ENCODE measurements around the gene TAF4B.
A peak's percentile ranks its signal among the peaks of the same experiment; 100 is the strongest.

TAF4B gene

GRCh38 chr18:26335571-26336487, 109.6 kb downstream of the TAF4B start:
- peak overlapping the region; percentile 41 for H3K27ac ChIP-seq (ENCODE audit: low read depth, low read length, severe bottlenecking)
- no peak overlapping the region for H3K4me3 ChIP-seq (ENCODE audit: extremely low read depth, insufficient read depth, low read length, poor library complexity, severe bottlenecking)
- H3K4me1 ChIP-seq (ENCODE audit: control insufficient read depth, insufficient read depth, low read length, poor library complexity, severe bottlenecking), result no peaks in the 10 kb centered on the region
- no peaks in the 10 kb centered on the region for H3K9me3 ChIP-seq (ENCODE audit: control insufficient read depth, low read length)
- WGBS, 2 experiments (ENCODE audit: insufficient coverage in 2 of 2), result 90 to 97% methylated on average over 3 of the region's 4 CpGs
- H3K36me3 ChIP-seq (ENCODE audit: control insufficient read depth, insufficient read depth, low read length), result no peaks in the 10 kb centered on the region

GRCh38 chr18:26336572-26336971, 110.3 kb downstream of the TAF4B start:
- WGBS, 2 experiments (ENCODE audit: insufficient coverage in 2 of 2), result 86% methylated on average over 1 of the region's 1 CpG; no CpG with 5 or more reads in 1 of the 2 experiments
- Histone ChIP-seq H3K9me3 (ENCODE audit: control insufficient read depth, low read length) (no peaks in the 10 kb centered on the region), H3K4me3 (ENCODE audit: extremely low read depth, insufficient read depth, low read length, poor library complexity, severe bottlenecking) (no peak overlapping the region), H3K4me1 (ENCODE audit: control insufficient read depth, insufficient read depth, low read length, poor library complexity, severe bottlenecking) (no peaks in the 10 kb centered on the region), H3K27ac (ENCODE audit: low read depth, low read length, severe bottlenecking) (no peak overlapping the region), H3K36me3 (ENCODE audit: control insufficient read depth, insufficient read depth, low read length) (no peaks in the 10 kb centered on the region)

- no peak overlapping the region for H3K27ac ChIP-seq (ENCODE audit: low read depth, low read length, severe bottlenecking)
- H3K4me3 ChIP-seq (ENCODE audit: extremely low read depth, insufficient read depth, low read length, poor library complexity, severe bottlenecking), result no peak overlapping the region
- no peaks in the 10 kb centered on the region for H3K4me1 ChIP-seq (ENCODE audit: control insufficient read depth, insufficient read depth, low read length, poor library complexity, severe bottlenecking)
- no peaks in the 10 kb centered on the region for H3K36me3 ChIP-seq (ENCODE audit: control insufficient read depth, insufficient read depth, low read length)
- peaks cover 11% of the 10 kb centered on the region for H3K9me3 ChIP-seq (ENCODE audit: control insufficient read depth, low read length)
These were observed 116.4 kb downstream of the TAF4B start for GRCh38 chr18:26342646-26343045.

- Histone ChIP-seq H3K9me3 (ENCODE audit: control insufficient read depth, low read length) (peaks cover 13% of the 10 kb centered on the region), H3K36me3 (ENCODE audit: control insufficient read depth, insufficient read depth, low read length) (no peaks in the 10 kb centered on the region), H3K4me3 (ENCODE audit: extremely low read depth, insufficient read depth, low read length, poor library complexity, severe bottlenecking) (no peak overlapping the region), H3K4me1 (ENCODE audit: control insufficient read depth, insufficient read depth, low read length, poor library complexity, severe bottlenecking) (no peaks in the 10 kb centered on the region), H3K27ac (ENCODE audit: low read depth, low read length, severe bottlenecking) (no peak overlapping the region)
These were observed 124.7 kb downstream of the TAF4B start for GRCh38 chr18:26350961-26351360.

DNA sequence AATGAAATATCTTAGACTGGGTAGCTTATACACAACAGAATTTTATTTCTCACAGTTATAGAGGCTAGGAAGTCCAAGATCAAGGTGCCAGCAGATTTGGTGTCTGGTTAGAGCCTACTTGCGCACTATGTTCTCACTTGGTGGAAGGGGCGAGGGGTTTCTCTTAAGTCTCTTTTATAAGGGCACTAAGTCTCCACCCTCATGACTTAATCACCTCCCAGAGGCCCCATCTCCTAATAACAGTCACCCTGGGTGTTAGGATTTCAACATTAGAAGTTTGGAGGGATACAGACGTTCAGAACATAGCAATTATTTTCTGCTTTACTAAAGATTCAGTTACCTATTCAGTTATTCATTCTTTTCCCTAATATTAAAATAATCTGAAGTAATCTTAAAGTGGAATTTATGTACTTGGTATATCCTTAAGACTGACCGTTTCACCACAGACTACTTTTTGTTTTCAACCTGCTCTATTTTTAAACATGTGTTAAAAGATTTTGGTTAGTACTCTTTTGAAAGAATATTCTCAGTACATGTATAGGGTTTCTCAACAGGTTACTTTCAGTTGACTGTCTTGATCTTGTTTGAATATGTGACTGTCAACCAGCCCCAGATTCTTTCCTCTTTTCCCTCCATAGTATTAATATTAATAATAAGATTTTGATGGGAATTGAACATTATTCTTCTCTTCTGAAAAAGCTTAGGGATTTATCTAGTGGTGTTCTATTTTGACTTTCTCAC, 130.0 kb downstream of the TAF4B start:
- Histone ChIP-seq H3K27ac (ENCODE audit: low read depth, low read length, severe bottlenecking) (no peak overlapping the region), H3K9me3 (ENCODE audit: control insufficient read depth, low read length) (no peaks in the 10 kb centered on the region), H3K4me1 (ENCODE audit: control insufficient read depth, insufficient read depth, low read length, poor library complexity, severe bottlenecking) (no peaks in the 10 kb centered on the region), H3K36me3 (ENCODE audit: control insufficient read depth, insufficient read depth, low read length) (no peaks in the 10 kb centered on the region), H3K4me3 (ENCODE audit: extremely low read depth, insufficient read depth, low read length, poor library complexity, severe bottlenecking) (no peak overlapping the region)
- WGBS, 2 experiments (ENCODE audit: insufficient coverage in 2 of 2), result 100% methylated on average over 1 of the region's 4 CpGs; no CpG with 5 or more reads in 1 of the 2 experiments

DNA sequence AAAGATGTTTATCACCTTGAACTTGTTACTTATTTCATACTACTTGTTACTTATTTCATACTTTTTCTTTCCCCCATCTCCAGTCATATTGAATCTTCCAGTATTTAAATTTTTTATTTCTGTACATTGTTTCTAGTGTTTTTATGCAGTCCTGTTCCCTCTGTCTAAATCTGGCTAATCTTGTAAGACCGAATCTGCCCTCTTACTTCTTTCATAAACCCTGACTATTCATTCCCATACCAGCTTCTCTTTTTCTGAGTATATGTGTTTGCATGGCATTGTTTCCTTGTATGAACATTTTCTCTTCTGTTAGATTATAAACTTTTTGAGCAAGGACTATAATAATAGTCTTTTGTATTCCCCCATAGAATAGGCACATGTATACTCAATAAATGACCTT, 131.7 kb downstream of the TAF4B start:
- Histone ChIP-seq H3K4me3 (ENCODE audit: extremely low read depth, insufficient read depth, low read length, poor library complexity, severe bottlenecking) (no peak overlapping the region), H3K27ac (ENCODE audit: low read depth, low read length, severe bottlenecking) (no peak overlapping the region), H3K4me1 (ENCODE audit: control insufficient read depth, insufficient read depth, low read length, poor library complexity, severe bottlenecking) (no peaks in the 10 kb centered on the region), H3K9me3 (ENCODE audit: control insufficient read depth, low read length) (no peaks in the 10 kb centered on the region), H3K36me3 (ENCODE audit: control insufficient read depth, insufficient read depth, low read length) (no peaks in the 10 kb centered on the region)
- no CpG with 5 or more reads among the region's 1 CpG for WGBS, 2 experiments (ENCODE audit: insufficient coverage in 2 of 2)

DNA sequence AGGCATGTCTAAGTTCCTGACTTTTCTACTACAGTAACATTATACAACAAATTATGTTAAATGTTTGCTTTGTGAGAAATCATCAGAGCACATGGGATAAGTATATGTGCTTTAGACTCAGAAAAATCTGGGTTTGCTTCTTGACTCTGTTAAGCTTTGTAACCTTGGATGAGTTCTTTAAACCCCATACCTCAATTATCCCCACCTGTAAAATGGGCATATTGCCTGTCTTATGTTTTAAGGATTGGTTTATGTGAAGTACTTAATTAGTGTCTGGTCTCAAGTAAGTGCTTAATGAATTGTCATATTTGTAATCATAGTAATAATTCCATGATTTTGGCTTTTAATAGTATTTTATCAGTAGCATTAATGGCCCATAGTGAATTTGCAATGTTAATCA, 135.8 kb downstream of the TAF4B start:
- H3K27ac ChIP-seq (ENCODE audit: low read depth, low read length, severe bottlenecking), result no peak overlapping the region
- no peaks in the 10 kb centered on the region for H3K36me3 ChIP-seq (ENCODE audit: control insufficient read depth, insufficient read depth, low read length)
- no peaks in the 10 kb centered on the region for H3K4me1 ChIP-seq (ENCODE audit: control insufficient read depth, insufficient read depth, low read length, poor library complexity, severe bottlenecking)
- no peak overlapping the region for H3K4me3 ChIP-seq (ENCODE audit: extremely low read depth, insufficient read depth, low read length, poor library complexity, severe bottlenecking)
- no peaks in the 10 kb centered on the region for H3K9me3 ChIP-seq (ENCODE audit: control insufficient read depth, low read length)

DNA sequence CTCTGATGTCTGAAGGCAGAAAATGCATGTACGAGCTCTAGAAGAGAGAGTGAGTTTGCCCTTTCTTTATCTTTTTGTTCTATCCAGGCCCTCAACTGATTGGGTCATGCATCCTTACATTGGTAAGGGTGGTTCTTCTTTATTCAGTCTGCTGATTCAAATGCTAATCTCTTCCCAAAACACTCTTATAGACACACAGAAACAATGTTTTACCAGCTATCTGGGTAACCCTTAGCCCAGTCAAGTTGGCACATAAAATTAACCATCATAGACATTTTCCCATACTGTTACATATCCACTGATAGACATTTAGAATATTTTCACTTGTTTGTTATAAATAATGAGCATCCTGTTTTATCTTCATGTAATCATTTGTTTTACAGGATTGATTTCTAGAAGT, 141.2 kb downstream of the TAF4B start:
- Histone ChIP-seq H3K9me3 (ENCODE audit: control insufficient read depth, low read length) (no peaks in the 10 kb centered on the region), H3K4me1 (ENCODE audit: control insufficient read depth, insufficient read depth, low read length, poor library complexity, severe bottlenecking) (no peaks in the 10 kb centered on the region), H3K4me3 (ENCODE audit: extremely low read depth, insufficient read depth, low read length, poor library complexity, severe bottlenecking) (no peak overlapping the region), H3K36me3 (ENCODE audit: control insufficient read depth, insufficient read depth, low read length) (no peaks in the 10 kb centered on the region), H3K27ac (ENCODE audit: low read depth, low read length, severe bottlenecking) (no peak overlapping the region)
- 83 to 100% methylated on average over 1 of the region's 1 CpG for WGBS, 2 experiments (ENCODE audit: insufficient coverage in 2 of 2)

- Histone ChIP-seq H3K27ac (ENCODE audit: low read depth, low read length, severe bottlenecking) (no peak overlapping the region), H3K4me3 (ENCODE audit: extremely low read depth, insufficient read depth, low read length, poor library complexity, severe bottlenecking) (no peak overlapping the region), H3K9me3 (ENCODE audit: control insufficient read depth, low read length) (no peaks in the 10 kb centered on the region), H3K4me1 (ENCODE audit: control insufficient read depth, insufficient read depth, low read length, poor library complexity, severe bottlenecking) (no peaks in the 10 kb centered on the region), H3K36me3 (ENCODE audit: control insufficient read depth, insufficient read depth, low read length) (no peaks in the 10 kb centered on the region)
- 57 to 67% methylated on average over 1 of the region's 1 CpG for WGBS, 2 experiments (ENCODE audit: insufficient coverage in 2 of 2)
These were observed 143.8 kb downstream of the TAF4B start for GRCh38 chr18:26370037-26370436.

DNA sequence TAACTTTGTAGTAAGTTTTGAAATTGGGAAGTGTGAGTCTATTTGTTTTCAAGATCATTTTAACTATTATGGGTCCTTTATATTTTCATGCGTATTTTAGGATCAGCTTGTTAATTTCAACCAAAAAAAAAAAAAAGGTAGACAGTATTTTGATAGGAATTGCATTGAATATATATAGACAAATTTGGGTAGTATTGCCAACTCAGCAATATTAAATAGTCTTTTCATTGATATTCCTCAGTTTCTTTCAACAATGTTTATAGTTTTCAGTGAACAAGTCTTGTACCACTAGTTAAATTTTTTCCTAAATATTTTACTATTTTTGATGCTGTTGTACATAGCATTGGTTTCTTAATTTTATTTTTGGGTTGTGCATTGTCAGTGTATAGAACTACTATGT, 149.9 kb downstream of the TAF4B start:
- Histone ChIP-seq H3K36me3 (ENCODE audit: control insufficient read depth, insufficient read depth, low read length) (no peaks in the 10 kb centered on the region), H3K4me1 (ENCODE audit: control insufficient read depth, insufficient read depth, low read length, poor library complexity, severe bottlenecking) (no peaks in the 10 kb centered on the region), H3K4me3 (ENCODE audit: extremely low read depth, insufficient read depth, low read length, poor library complexity, severe bottlenecking) (no peak overlapping the region), H3K9me3 (ENCODE audit: control insufficient read depth, low read length) (no peaks in the 10 kb centered on the region), H3K27ac (ENCODE audit: low read depth, low read length, severe bottlenecking) (no peak overlapping the region)
- WGBS, 2 experiments (ENCODE audit: insufficient coverage in 2 of 2), result no CpG with 5 or more reads among the region's 1 CpG

DNA sequence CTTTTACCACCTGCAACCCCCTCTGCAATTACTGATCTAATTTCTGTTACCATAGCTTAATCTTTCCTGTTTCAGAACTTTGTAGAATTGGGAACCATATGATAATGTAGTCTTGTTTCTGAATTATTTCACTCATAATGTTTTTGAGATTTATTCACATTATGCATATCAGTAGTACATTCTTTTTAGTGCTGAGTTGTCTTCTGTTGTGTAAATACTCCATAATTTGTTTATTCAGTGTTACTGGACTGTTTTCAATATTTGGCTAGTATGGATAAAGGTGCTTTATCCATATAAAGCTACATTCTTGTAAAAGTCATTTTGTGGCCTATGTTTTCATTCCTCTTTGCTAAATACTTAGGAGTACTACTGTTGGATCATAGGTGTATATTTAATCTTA, 152.5 kb downstream of the TAF4B start:
- Histone ChIP-seq H3K36me3 (ENCODE audit: control insufficient read depth, insufficient read depth, low read length) (no peaks in the 10 kb centered on the region), H3K4me3 (ENCODE audit: extremely low read depth, insufficient read depth, low read length, poor library complexity, severe bottlenecking) (no peak overlapping the region), H3K4me1 (ENCODE audit: control insufficient read depth, insufficient read depth, low read length, poor library complexity, severe bottlenecking) (no peaks in the 10 kb centered on the region), H3K9me3 (ENCODE audit: control insufficient read depth, low read length) (no peaks in the 10 kb centered on the region), H3K27ac (ENCODE audit: low read depth, low read length, severe bottlenecking) (no peak overlapping the region)

Data from mesodermal cell (in vitro differentiated cells).